Large intestine (tissue), 3 donors: Measurements from ENCODE around the gene WDR43. TPM values are rescaled to one million over a fixed set of nuclear protein-coding genes. Genes with fewer than 3 reads are reported as not detected.

ENCODE experiments used
- DNase-seq, 2 donors: peaks; one replicate each; pipeline versions ENCODE4 v3.0.0 to v3.0.0-alpha.2; 2013
- H3K27ac ChIP-seq: one replicate; pipeline ENCODE4 v1.5.1; 2013; ENCODE audit warnings: low read length
- H3K27me3 ChIP-seq: 2 replicates; pipeline ENCODE4 v1.6.1; 2013; ENCODE audit warnings: low read length; ENCODE audit not compliant: control insufficient read depth, insufficient read depth
- H3K36me3 ChIP-seq: 2 replicates; pipeline ENCODE4 v1.6.1; 2013; ENCODE audit warnings: low read length; ENCODE audit not compliant: control insufficient read depth, insufficient read depth
- H3K4me1 ChIP-seq: one replicate; pipeline ENCODE4 v1.6.1; 2013; ENCODE audit warnings: low read length; ENCODE audit not compliant: control insufficient read depth, insufficient read depth
- H3K4me3 ChIP-seq: one replicate; pipeline ENCODE4 v1.5.1; 2013; ENCODE audit warnings: low read length
- H3K9me3 ChIP-seq: one replicate; pipeline ENCODE4 v1.6.1; 2013; ENCODE audit warnings: mild to moderate bottlenecking, low read depth, low read length, moderate library complexity; ENCODE audit not compliant: control insufficient read depth
- WGBS: methylation state at CpG from one replicate; pipeline ENCODE4 v1.1.5; 2013; ENCODE audit warnings: low lambda C conversion rate; ENCODE audit not compliant: insufficient coverage; 5-methylcytosine and 5-hydroxymethylcytosine counted together
- polyA plus RNA-seq: library from polyadenylated mRNA; unstranded; fragments of 120-200 nt; gene quantifications from one replicate; pipeline ENCODE4 v1.2.1, GENCODE V29; 2013

The WDR43 gene
- polyA plus RNA-seq, 1 donor, result 34.7 TPM

- Histone ChIP-seq H3K4me3 (no peak overlapping the region), H3K27ac (no peak overlapping the region), H3K4me1 (no peaks in the 10 kb centered on the region), H3K27me3 (no peaks in the 10 kb centered on the region), H3K36me3 (peaks cover 48% of the 10 kb centered on the region), H3K9me3 (no peaks in the 10 kb centered on the region)
- DNase-seq, result no peak
- 100% methylated on average over 1 of the region's 2 CpGs for WGBS
These were observed 12.4 kb downstream of the WDR43 start for GRCh38 chr2:28906821-28907220.

- H3K36me3 ChIP-seq, result peaks cover 52% of the 10 kb centered on the region
- no peak for DNase-seq
- no peaks in the 10 kb centered on the region for H3K27me3 ChIP-seq
- no CpG with 5 or more reads among the region's 1 CpG for whole genome bisulfite sequencing
- H3K4me1 ChIP-seq, result no peaks in the 10 kb centered on the region
- no peak overlapping the region for H3K27ac ChIP-seq
- no peak overlapping the region for H3K4me3 ChIP-seq
- H3K9me3 ChIP-seq, result no peaks in the 10 kb centered on the region
These were observed 13.7 kb downstream of the WDR43 start for GRCh38 chr2:28908172-28908571.

GRCh38 chr2:28909655-28910353 is 15.3 kb downstream of the WDR43 start:
- no peak overlapping the region for H3K4me3 ChIP-seq
- no peak overlapping the region for H3K27ac ChIP-seq
- peaks cover 61% of the 10 kb centered on the region for H3K36me3 ChIP-seq
- no peaks in the 10 kb centered on the region for H3K4me1 ChIP-seq
- H3K9me3 ChIP-seq, result no peaks in the 10 kb centered on the region
- WGBS, result 95% methylated on average over 3 of the region's 6 CpGs
- no peaks in the 10 kb centered on the region for H3K27me3 ChIP-seq
- DNase-seq, result no peak

DNA sequence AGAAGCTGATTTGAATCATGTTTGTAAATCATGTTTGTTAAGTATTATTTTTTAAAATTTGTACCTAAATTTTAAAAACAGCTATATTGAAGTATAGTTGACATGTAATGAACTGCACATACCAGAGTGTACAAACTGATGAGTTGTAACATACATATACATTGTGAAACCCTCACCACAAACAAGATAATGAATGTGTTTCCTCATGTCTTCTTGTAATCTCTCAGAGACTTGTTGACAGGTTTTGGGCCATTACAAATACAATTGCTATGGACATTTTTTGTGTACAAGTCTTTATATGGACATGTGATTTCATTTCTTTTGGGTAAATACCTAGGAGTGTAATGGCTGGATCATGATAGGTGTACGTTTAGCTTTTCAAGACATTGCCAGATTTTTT is 21.5 kb downstream of the WDR43 start:
- peaks cover 49% of the 10 kb centered on the region for H3K36me3 ChIP-seq
- WGBS, result 100% methylated on average over 1 of the region's 1 CpG
- H3K4me1 ChIP-seq, result no peaks in the 10 kb centered on the region
- H3K9me3 ChIP-seq, result no peaks in the 10 kb centered on the region
- H3K27me3 ChIP-seq, result no peaks in the 10 kb centered on the region
- no peak overlapping the region for H3K4me3 ChIP-seq
- H3K27ac ChIP-seq, result no peak overlapping the region
- no peak for DNase-seq

GRCh38 chr2:28926847-28927246 is 32.4 kb downstream of the WDR43 start:
- Histone ChIP-seq H3K4me1 (no peaks in the 10 kb centered on the region), H3K9me3 (no peaks in the 10 kb centered on the region), H3K27me3 (no peaks in the 10 kb centered on the region), H3K27ac (no peak overlapping the region), H3K4me3 (no peak overlapping the region), H3K36me3 (peaks cover 66% of the 10 kb centered on the region)
- WGBS, result no CpG with 5 or more reads among the region's 4 CpGs
- no peak for DNase-seq

DNA sequence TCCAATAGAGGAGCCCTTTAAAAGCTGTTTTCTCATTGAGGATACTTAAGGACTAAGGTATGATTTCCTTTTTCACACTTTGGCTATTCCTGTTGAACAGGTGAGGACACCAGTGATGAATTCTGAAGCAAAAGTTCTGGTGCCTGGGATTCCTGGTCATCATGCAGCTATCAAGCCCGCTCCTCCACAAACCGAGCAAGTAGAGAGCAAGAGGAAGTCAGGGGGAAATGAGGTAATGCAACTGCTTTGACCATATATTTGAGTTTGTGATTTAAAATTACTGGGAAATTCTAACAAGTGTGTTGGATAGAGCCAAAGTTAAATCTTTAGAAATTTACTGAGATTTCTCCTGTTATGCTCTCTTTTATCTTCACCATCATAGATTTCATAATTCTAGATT is 33.0 kb downstream of the WDR43 start:
- Histone ChIP-seq H3K4me3 (no peak overlapping the region), H3K27ac (no peak overlapping the region), H3K4me1 (no peaks in the 10 kb centered on the region), H3K27me3 (no peaks in the 10 kb centered on the region), H3K9me3 (no peaks in the 10 kb centered on the region), H3K36me3 (peaks cover 68% of the 10 kb centered on the region)
- no CpG with 5 or more reads among the region's 2 CpGs for WGBS
- no peak for DNase-seq

- H3K27ac ChIP-seq, result no peak overlapping the region
- no peaks in the 10 kb centered on the region for H3K27me3 ChIP-seq
- H3K36me3 ChIP-seq, result peaks cover 67% of the 10 kb centered on the region
- DNase-seq, result no peak
- H3K4me3 ChIP-seq, result no peak overlapping the region
- no peaks in the 10 kb centered on the region for H3K9me3 ChIP-seq
- H3K4me1 ChIP-seq, result no peaks in the 10 kb centered on the region
- WGBS, result no CpG with 5 or more reads among the region's 1 CpG
These were observed 33.4 kb downstream of the WDR43 start for GRCh38 chr2:28927878-28928277.

DNA sequence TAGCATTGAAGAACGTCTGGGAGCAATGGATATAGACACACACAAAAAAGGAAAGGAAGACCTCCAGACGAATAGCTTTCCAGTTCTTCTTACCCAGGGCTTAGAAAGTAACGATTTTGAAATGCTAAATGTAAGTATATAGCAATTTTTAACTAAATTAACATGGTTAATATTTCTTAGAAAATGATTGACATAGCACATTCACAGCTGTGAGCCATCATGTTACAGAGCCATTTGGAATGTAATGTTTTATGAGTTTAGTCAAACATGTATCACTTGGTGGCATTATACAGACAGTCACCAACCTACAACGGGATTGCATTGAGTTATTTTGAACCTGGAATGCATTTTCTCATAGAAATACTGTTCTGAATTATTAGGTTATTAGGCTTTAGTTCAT is 35.1 kb downstream of the WDR43 start:
- Histone ChIP-seq H3K9me3 (no peaks in the 10 kb centered on the region), H3K4me1 (no peaks in the 10 kb centered on the region), H3K36me3 (peaks cover 57% of the 10 kb centered on the region), H3K4me3 (no peak overlapping the region), H3K27me3 (no peaks in the 10 kb centered on the region), H3K27ac (no peak overlapping the region)
- no peak for DNase-seq
- 100% methylated on average over 3 of the region's 4 CpGs for WGBS

GRCh38 chr2:28930205-28930604 is 35.7 kb downstream of the WDR43 start:
- H3K9me3 ChIP-seq, result no peaks in the 10 kb centered on the region
- H3K4me3 ChIP-seq, result no peak overlapping the region
- 100% methylated on average over 1 of the region's 1 CpG for WGBS
- no peak overlapping the region for H3K27ac ChIP-seq
- H3K4me1 ChIP-seq, result no peaks in the 10 kb centered on the region
- H3K36me3 ChIP-seq, result peaks cover 59% of the 10 kb centered on the region
- DNase-seq, result no peak
- no peaks in the 10 kb centered on the region for H3K27me3 ChIP-seq

DNA sequence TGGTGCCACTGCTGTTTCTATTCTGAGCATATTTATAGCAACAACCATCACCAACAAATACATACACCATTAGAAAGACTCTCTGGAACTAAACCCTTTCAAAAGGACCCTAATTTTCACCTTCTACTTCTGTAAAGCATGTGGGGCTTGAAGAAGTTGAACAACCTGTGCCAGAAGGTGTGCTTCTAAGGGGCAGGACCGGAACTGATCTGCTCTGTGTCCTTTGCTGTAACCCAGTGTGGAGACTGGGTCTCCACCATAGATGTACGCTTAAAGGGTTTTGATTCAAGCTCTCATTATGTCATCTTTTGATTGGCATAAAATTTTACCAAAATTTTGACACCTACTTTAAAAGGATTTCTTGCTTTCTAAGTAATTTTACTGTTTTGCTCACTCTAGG is 40.3 kb downstream of the WDR43 start:
- no peaks in the 10 kb centered on the region for H3K9me3 ChIP-seq
- H3K27me3 ChIP-seq, result no peaks in the 10 kb centered on the region
- peaks cover 48% of the 10 kb centered on the region for H3K36me3 ChIP-seq
- H3K4me1 ChIP-seq, result no peaks in the 10 kb centered on the region
- H3K27ac ChIP-seq, result no peak overlapping the region
- no CpG with 5 or more reads among the region's 2 CpGs for WGBS
- no peak for DNase-seq
- H3K4me3 ChIP-seq, result no peak overlapping the region

DNA sequence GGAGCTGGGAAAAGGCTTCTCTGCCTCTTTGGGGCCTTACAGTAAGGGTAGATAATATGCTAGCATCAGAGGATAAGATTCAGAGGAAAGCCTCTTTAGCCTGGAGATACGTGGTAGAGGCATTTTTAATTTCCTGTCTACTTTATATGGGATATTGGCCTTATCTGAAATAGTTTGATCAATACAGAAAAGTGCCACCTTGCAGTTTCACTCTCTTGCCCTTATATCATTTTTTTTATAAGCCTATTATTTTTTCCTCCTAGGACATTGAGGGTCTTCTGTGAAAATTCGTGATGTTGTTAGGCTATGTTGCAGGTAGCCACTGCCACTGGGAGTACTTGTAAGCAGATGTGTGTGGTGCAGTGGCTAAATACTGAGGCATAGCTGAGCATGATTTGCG is 46.5 kb downstream of the WDR43 start:
- Histone ChIP-seq H3K36me3 (peaks cover 58% of the 10 kb centered on the region), H3K27me3 (no peaks in the 10 kb centered on the region), H3K4me1 (no peaks in the 10 kb centered on the region), H3K9me3 (no peaks in the 10 kb centered on the region), H3K27ac (no peak overlapping the region), H3K4me3 (no peak overlapping the region)
- no CpG with 5 or more reads among the region's 3 CpGs for WGBS
- DNase-seq, result no peak
